ENCODE data around the gene ARNT2.
"Not testable (repeated sequence)": the region's sequence is repeated elsewhere in the genome, so short reads cannot be mapped to it uniquely, and the experiment has no call there.

ARNT2 gene

GRCh38 chr15:80404057-80404760 is at the start of gene ARNT2:
Gene ARNT2, plus strand, starts transcription at chr15:80404382. Its CDS starts 134 bp downstream, at chr15:80404516.
- DNase-seq (ENCODE audit: low read depth), result no peak

- no peak for DNase-seq (ENCODE audit: low read depth)
Observed at GRCh38 chr15:80367094-80367493, 37.1 kb upstream of the ARNT2 start.

DNA sequence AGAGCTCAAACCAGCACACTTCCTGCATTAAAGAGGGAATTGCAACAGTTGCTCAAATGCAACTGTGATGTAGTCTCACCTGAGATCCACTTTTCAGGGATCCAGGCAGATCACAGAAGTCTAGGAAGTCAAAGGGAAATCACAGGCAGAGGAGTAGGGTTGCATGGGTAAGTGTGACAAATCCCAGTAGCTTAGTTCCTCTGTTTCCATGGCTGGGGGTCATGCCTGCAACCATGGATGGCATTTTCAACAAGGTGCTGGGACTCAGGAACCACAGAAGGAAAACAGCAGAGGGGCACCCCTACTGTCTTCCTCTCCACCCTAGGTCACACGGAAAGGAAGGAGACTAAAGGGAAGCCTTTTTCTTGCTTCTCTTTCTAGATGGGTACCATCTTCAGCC is 36.5 kb upstream of the ARNT2 start:
- no peak for DNase-seq (ENCODE audit: low read depth)

DNA sequence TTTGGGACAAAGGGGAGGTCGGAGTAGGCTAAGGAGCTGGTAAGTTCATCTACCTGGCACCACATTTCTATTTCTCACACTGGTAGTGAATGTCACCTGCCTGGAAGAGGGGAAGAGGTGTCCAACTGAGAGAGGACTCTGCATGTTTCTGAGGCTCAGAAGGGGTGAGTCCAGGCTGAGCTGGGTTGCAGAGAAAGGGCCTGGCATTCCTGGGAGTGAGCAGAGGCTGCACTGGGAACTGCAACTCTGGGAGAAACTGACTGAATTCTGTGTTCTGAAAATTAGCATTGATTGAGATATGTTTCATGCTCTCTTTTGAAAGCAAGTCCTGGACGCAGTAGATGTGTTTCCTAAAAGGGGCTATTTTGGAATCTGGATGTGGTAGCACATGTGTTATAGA is 32.3 kb upstream of the ARNT2 start:
- no peak for DNase-seq (ENCODE audit: low read depth)

GRCh38 chr15:80374441-80374840 is 29.7 kb upstream of the ARNT2 start:
- DNase-seq (ENCODE audit: low read depth), result no peak

DNA sequence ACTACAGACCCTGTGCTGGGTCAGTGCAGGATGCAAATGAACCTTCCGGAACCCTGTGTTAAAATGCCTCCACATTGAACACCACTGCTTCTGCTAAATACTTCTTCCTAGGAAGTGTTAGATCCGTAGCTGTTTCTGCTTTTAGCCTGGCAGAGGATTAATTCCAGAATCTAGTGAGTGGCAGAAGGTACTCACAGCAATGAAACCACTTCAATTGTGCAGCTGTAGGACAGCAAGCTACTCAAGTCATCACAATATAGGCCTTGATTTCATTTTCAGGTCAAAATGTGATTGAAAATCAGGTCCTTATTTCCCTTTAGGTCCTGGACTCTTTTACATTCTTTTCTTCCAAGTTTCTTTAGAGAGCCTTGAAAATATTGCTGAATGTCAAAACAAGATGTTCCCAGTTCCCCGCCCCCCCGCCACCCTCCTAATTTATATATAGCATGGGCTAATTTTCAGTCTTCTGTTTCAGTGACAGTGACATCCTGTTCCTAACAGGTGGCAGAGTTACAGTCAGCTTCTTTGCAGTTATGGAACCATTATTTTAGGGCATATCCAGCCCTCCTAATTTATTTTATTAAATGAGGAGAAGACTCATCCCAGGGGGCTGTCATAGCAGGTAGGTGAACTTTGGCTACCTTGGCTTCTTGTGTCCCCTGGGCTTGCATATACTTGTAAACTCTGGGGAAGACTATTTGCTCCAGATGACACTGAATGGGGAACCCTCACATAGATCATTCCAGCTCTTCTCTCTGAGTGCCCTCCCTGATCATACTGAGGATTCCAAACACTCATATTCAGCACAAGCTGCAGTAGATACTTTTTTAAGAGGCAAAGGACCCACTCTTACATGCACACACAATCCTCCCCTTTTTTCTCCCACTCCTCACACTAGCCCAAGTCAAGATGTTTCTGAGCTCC is 28.0 kb upstream of the ARNT2 start:
- no peak for DNase-seq (ENCODE audit: low read depth)

DNA sequence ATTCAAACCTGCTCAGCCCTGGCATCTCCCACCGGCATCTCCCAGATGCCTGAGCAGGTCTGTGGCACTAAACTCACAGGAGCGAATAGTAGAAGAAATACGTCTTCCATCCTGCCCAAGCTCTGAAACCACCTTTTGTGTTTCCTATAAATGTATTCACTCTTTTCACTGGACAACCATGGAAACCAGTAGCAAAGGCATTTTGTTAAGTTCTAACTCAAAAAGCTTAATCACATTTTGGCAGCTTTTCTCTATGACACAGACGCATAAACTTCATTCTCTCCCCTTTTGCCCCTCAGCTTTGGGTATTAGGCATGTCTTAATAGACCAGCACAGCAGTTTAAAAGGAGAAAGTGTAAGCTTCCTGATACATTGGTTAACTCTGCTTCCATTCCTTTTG is 24.5 kb upstream of the ARNT2 start:
- no peak for DNase-seq (ENCODE audit: low read depth)

GRCh38 chr15:80380154-80380553 is 24.0 kb upstream of the ARNT2 start:
- DNase-seq (ENCODE audit: low read depth), result no peak

- no peak for DNase-seq (ENCODE audit: low read depth)
Observed at GRCh38 chr15:80382285-80382684, 21.9 kb upstream of the ARNT2 start.

- DNase-seq (ENCODE audit: low read depth), result no peak
Observed at GRCh38 chr15:80384432-80384831, 19.8 kb upstream of the ARNT2 start.

DNA sequence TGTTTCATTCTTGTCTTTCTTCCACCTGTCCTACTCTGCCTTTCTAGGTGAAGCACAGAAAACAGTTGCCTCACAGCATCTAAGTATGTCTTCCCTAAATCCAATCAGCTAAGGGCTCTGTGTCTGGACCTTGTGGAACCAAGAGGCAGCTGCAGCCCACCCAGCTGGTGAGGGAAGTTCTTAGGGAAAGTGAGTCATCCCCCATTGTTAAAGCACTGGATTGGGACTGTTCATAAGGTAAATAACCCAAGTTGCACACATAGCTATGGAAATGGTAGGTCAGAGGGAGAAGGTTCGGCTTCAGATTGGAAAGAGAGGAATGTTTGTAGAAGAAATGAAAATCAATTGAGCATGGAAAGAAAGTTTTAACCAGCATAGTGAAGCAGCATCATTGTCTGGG is 18.0 kb upstream of the ARNT2 start:
- DNase-seq (ENCODE audit: low read depth), result no peak

- DNase-seq (ENCODE audit: low read depth), result no peak
Observed at GRCh38 chr15:80388326-80388725, 15.9 kb upstream of the ARNT2 start.

DNA sequence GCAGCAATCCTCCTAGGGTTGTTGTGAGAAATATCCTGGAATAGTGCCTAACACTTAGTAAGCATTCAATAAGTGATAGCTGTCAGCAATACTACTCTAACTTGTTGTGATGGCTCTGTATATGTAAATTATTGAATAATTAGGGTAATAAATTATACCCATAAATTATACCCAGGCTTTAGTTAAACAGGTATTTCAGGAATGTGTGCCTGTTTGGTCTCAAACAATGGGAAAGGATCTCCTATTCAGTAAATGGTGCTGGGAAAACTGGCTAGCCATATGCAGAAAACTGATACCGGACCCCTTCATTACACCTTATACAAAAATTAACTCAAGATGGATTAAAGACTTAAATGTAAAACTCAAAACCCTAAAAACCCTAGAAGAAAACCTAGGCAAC is 14.8 kb upstream of the ARNT2 start:
- no peak for DNase-seq (ENCODE audit: low read depth)

DNA sequence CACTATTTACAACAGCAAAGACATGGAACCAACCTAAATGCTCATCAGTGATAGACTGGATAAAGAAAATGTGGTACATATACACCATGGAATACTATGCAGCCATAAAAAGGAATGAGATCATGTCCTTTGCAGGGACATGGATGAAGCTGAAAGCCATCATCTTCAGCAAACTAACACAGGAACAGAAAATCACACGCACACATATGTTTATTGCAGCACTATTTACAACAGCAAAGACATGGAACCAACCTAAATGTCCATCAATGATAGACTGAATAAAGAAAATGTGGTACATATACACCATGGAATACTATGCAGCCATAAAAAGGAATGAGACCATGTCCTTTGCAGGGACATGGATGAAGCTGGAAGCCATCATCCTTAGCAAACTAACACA is 13.2 kb upstream of the ARNT2 start:
- DNase-seq (ENCODE audit: low read depth), result not testable (repeated sequence)

DNA sequence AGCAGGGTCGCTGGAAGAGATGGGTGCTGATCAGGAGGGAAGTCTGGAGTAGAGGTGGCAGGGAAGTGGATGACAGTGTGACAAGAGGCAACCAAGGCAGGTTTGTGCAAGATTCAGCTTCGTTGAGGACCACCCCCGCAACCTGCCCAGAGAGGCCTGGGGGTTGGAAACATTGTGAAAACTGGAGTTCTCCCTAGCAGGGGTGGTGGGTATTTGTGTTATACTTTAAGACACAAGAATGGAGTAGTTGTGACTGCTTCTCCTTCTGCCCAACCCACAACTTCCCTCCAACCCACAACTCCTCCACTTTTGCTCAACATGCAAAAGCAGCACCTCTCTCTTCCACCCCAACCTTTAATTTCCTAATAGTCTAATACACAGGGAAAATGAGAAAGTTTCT is 8.6 kb upstream of the ARNT2 start:
- no peak for DNase-seq (ENCODE audit: low read depth)

- no peak for DNase-seq (ENCODE audit: low read depth)
Observed at GRCh38 chr15:80396096-80396495, 8.1 kb upstream of the ARNT2 start.

GRCh38 chr15:80399508-80399907 is 4.7 kb upstream of the ARNT2 start:
- DNase-seq (ENCODE audit: low read depth), result no peak

DNA sequence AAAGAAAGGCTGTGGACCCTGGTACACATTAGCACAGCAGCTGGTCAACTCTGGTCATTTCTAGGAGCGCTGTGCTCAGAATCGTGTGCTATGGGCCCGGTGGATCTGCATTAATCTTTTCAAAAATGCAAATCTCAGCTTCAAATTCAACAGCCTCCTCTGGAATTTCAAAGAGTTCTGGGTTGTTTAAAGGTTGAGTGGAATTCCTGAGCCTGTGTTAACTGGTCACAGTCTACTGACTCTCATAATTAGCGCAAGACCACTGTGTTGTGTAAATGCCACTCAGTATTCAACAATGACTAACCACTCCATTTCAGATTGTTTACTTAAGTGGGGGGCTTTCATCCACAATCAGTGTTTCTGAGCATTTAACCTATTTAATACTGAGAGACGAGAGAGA is 2.7 kb upstream of the ARNT2 start:
- no peak for DNase-seq (ENCODE audit: low read depth)

DNA sequence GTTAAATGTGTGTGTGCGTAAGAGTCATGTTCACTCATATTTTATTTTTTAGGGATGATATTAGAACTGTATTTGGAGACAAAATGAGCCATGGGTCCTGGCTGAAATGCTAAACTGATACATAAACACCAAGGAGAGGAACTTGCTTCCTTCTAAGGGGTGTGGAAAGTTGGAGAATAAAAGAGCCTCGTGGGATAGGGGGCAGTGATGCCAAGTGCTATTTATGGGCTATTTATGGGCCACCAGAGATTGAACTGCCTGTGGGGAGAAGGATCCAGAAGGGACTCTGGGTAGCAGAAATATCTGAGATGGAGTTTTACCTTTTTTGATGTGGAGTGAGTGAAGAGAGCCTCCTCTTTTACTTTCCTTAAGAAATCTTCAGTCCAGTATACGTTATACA is 1.8 kb upstream of the ARNT2 start:
- DNase-seq (ENCODE audit: low read depth), result no peak

- no peak for DNase-seq (ENCODE audit: low read depth)
Observed at GRCh38 chr15:80403712-80404056, 498 bp upstream of the ARNT2 start.

GRCh38 chr15:80404761-80405553 is 775 bp downstream of the ARNT2 start:
- no peak for DNase-seq (ENCODE audit: low read depth)

DNA sequence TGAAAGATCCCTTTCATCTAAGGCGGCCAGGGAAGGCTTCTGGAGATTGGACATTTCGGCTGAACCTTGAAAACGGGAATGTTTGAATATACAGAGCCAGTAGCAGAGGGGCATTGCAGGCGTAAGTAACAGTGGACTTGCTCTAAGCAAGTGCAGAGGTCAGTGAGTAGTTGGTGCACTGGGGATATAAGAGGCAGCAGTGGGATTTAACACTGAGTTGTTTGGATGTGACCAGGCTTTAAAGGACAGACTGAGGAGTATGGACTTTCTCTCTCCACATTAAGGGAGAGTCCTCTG is 1.3 kb downstream of the ARNT2 start:
- no peak for DNase-seq (ENCODE audit: low read depth)

DNA sequence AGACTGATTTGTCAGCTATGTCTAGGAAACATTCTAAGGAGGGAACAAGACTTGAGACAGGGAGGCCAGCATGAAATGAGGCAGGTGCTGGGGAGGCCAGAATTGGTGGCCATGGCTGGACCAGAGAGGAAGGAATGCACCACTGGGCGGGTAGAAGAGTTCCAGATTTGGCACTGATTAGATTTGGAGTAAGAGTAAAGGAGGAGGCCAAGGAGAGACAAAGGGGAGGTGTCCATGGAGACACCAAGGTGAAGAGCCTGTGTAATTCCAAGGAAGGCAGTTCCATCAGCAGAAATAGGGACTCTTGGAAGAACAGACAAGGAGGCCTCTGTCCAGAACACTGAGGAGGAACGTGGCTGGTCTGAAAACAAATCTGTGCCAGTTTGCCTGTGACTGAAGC is 1.8 kb downstream of the ARNT2 start:
- no peak for DNase-seq (ENCODE audit: low read depth)
